ENCODE results near the gene CAV3.

DNA sequence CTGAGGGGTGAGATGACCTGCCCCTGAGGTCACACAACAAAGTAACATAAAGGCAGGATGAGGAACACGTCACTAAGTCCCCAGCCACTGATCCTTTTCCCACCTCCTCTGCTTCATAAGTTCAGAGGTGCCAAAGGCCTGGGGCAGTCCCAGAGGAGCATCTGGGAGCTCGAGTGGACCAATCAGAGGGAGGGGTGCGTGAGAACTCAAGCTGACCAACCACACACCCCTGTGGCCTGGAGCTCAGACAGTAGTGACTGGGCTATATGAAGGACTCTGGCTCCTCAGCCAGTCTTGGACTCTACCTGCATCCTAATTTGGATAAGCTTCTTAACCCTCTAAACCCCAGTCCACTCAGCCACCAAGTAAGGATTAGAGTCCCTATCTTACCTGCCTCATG is 28.0 kb upstream of the CAV3 start:
- TF ChIP-seq CTCF (IDR thresholded peaks at IDR 0.05; ENCODE audit: extremely low read depth in 1 of 2, insufficient read depth in 1 of 2, low read depth in 1 of 2, low read length in 2 of 2) (no peak), MAX (IDR thresholded peaks at IDR 0.05; ENCODE audit: insufficient read depth, insufficient read length) (no peak)
